Measurements from ENCODE around the gene SYT2.

The SYT2 gene

DNA sequence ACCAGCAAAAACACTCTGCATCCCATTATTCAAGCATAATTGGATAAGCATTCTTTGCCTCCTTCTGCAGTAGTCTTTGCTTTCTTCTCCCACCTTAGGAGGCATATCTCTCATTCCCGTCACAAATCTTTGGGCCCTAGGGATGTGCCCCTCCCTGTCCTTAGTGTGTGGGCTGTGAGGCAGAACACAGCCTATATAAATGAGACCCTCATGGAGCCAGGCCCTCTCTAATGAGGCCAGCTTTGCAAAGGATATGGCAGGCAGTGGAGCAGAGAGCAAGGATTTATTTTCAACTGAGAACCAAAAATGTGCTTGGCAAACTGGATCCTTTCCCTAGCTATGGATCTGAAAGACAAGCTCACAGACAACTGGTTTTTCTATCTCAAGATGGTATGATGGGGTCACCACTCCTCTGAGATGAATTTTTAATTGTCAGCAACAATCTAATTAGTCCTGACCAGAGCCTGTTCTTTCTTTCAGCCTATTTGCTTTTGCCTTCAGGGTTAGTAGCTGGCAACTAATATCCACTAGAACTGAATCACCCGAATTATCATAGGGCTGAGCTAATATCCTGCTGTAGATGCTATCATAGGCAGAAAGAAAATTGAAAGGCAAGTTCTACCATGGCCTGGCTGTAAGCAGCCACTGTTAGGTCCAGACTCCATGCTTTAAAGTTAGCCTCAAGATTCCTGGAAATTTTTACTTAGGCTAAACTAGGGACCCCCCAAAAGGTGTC is 134.2 kb downstream of the SYT2 start:
- DNase-seq (ENCODE audit: low read depth), result no peak
- TF ChIP-seq CTCF (IDR thresholded peaks at IDR 0.05; ENCODE audit: control insufficient read depth, insufficient read depth, low read depth, low read length, missing control alignments), result no peak
- no peak overlapping the region for H3K4me3 ChIP-seq (ENCODE audit: control insufficient read depth, low read depth, low read length)

DNA sequence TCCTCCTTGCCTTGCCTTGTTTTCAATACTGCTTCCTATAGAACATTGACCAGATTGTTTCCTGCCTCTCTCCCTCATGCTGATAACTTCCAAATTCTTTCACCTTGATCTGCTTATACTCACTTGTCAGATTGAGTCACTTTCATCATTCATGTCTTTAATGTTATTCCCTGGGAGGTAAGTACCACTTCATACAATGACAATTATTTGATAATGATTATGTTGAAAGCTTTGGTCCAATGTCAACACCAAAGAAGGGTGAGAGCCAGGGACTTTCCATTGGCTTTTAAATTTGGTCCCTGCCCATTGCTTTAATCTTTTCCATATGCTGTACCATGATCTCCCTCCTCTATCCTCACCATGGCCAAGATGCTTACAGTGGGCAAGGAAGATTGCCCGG is 137.4 kb downstream of the SYT2 start:
- no peak for DNase-seq (ENCODE audit: low read depth)
- no peak overlapping the region for H3K4me3 ChIP-seq (ENCODE audit: control insufficient read depth, low read depth, low read length)
- no peak for TF ChIP-seq CTCF (IDR thresholded peaks at IDR 0.05; ENCODE audit: control insufficient read depth, insufficient read depth, low read depth, low read length, missing control alignments)

DNA sequence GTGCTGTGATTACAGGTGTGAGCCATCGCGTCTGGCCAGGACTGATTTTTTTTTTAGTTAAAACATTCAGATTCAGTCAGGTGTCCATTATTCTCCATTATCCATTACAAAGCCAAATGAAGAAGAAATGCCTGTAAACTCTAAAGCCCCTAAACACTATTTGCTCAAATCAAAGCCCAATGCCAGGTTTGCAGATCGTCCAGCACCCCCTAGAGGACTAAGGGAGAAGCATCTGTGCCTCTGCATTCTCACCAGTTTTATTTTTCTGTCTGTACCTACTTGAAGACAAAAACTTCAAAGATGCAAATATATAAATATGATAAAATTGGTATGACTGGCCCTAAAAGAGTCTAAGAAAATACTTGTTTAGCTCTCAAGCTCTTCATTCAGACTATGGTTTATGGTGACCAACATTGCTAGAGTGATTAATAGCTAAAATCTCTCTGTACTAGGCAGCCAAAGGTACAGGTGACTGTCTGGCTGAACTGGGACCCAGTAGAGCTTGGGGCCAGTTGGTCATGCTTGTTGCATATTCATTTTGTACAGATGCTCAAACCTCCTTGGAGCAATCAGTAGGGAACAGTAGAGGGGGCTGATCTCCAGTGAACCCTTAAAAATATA is 138.4 kb downstream of the SYT2 start:
- no peak overlapping the region for H3K4me3 ChIP-seq (ENCODE audit: control insufficient read depth, low read depth, low read length)
- no peak for DNase-seq (ENCODE audit: low read depth)
- peak; percentile 85 for TF ChIP-seq CTCF (IDR thresholded peaks at IDR 0.05; ENCODE audit: control insufficient read depth, insufficient read depth, low read depth, low read length, missing control alignments)

GRCh38 chr1:202569393-202570322 is 140.6 kb downstream of the SYT2 start:
- DNase-seq (ENCODE audit: low read depth), result no peak
- TF ChIP-seq CTCF (IDR thresholded peaks at IDR 0.05; ENCODE audit: control insufficient read depth, insufficient read depth, low read depth, low read length, missing control alignments), result no peak
- no peak overlapping the region for H3K4me3 ChIP-seq (ENCODE audit: control insufficient read depth, low read depth, low read length)

DNA sequence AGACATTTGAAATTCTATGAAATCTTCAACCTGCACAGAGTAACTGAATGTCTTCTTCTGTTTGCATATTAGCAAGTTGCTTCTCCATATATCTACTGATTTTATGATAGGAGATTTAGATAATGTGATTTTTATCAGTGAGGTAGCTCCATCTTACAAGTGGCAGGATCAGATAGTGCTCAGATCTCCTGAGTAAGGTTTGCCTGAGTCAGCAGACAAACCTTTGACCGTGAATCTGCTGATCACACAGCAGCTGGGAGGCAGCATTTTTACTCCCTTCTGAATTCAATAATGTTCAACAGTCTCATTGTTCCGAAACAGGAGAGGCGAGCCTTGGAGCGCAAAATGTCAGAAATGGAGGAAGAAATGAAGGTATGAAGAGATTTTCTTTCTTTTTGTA is 141.4 kb downstream of the SYT2 start:
- no peak for DNase-seq (ENCODE audit: low read depth)
- no peak for TF ChIP-seq CTCF (IDR thresholded peaks at IDR 0.05; ENCODE audit: control insufficient read depth, insufficient read depth, low read depth, low read length, missing control alignments)
- no peak overlapping the region for H3K4me3 ChIP-seq (ENCODE audit: control insufficient read depth, low read depth, low read length)

DNA sequence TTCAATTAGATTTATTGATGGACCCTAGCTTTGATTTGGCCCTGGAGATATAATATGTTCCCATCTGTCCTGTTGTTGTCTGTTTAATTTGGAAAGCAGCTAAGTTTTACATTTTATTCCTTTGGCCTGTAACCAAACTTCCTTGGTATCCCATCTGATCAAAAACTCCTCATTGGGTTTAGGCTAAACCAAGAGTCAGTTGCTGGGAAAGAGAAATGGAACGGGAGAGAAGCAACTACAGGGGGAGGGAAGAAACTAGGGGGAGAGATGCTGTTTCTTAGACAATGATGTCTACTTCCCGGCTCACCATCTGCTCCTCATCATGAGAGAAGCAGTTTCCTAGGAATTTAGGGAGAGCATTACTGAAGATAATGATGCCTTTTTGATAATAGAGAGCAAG is 141.8 kb downstream of the SYT2 start:
- no peak overlapping the region for H3K4me3 ChIP-seq (ENCODE audit: control insufficient read depth, low read depth, low read length)
- no peak for DNase-seq (ENCODE audit: low read depth)
- TF ChIP-seq CTCF (IDR thresholded peaks at IDR 0.05; ENCODE audit: control insufficient read depth, insufficient read depth, low read depth, low read length, missing control alignments), result no peak
